ENCODE measurements around the gene OR10AG1. TPM values are rescaled to one million over a fixed set of nuclear protein-coding genes. Genes with fewer than 3 reads are reported as not detected.

The OR10AG1 gene
- total and polyA plus RNA-seq, 2 of the 4 experiments (the other 2 are of a cell fraction), result not detected

- H3K4me1 ChIP-seq (ENCODE audit: control insufficient read depth, insufficient read depth, low read length), result no peaks in the 10 kb centered on the region
- no peak for DNase-seq
- no peak overlapping the region for H2AK5ac ChIP-seq (ENCODE audit: low read depth, low read length)
- no peaks in the 10 kb centered on the region for H3K27me3 ChIP-seq (ENCODE audit: control insufficient read depth, insufficient read depth, low read length)
- H3K9me1 ChIP-seq (ENCODE audit: insufficient read depth, low read length), result no peaks in the 10 kb centered on the region
- peaks cover 3% of the 10 kb centered on the region; the same call in 1 of the 2 replicates for H3K9me3 ChIP-seq (ENCODE audit: control insufficient read depth, insufficient read depth, low read length)
- no peak overlapping the region for H3K23ac ChIP-seq (ENCODE audit: low read depth, low read length)
- ChIA-PET CTCF (no interaction called here), POLR2A (ENCODE audit: unreplicated experiment) (no interaction called here)
- H2AFZ ChIP-seq (replicated peaks; ENCODE audit: low read length, poor library complexity), result no peak overlapping the region
- TF ChIP-seq FOS (IDR thresholded peaks at IDR 0.05; ENCODE audit: low read depth, low read length) (no peak), RCOR1 (IDR thresholded peaks at IDR 0.05; ENCODE audit: insufficient replicate concordance, low read length) (no peak), MAFK (IDR thresholded peaks at IDR 0.05; ENCODE audit: low read depth, low read length) (no peak), CEBPB (IDR thresholded peaks at IDR 0.05; ENCODE audit: low read depth, low read length) (no peak), SMC3 (IDR thresholded peaks at IDR 0.05; ENCODE audit: low read depth, low read length) (no peak), NFE2L2 (IDR thresholded peaks at IDR 0.05; ENCODE audit: low read depth, low read length) (no peak), BHLHE40 (IDR thresholded peaks at IDR 0.05; ENCODE audit: low read depth, low read length) (no peak), ELK1 (IDR thresholded peaks at IDR 0.05; ENCODE audit: borderline replicate concordance, low read depth, low read length) (no peak), POLR2A (IDR thresholded peaks at IDR 0.05; ENCODE audit: low read depth, low read length) (no peak), RAD21 (IDR thresholded peaks at IDR 0.05; ENCODE audit: low read length) (no peak), MXI1 (IDR thresholded peaks at IDR 0.05; ENCODE audit: borderline replicate concordance, low read depth, low read length) (no peak), MAZ (IDR thresholded peaks at IDR 0.05; ENCODE audit: borderline replicate concordance, low read depth, low read length) (no peak), RFX5 (IDR thresholded peaks at IDR 0.05; ENCODE audit: low read depth, low read length) (no peak), CHD1 (IDR thresholded peaks at IDR 0.05; ENCODE audit: low read depth, low read length) (no peak)
- TF ChIP-seq, protein P1, sequence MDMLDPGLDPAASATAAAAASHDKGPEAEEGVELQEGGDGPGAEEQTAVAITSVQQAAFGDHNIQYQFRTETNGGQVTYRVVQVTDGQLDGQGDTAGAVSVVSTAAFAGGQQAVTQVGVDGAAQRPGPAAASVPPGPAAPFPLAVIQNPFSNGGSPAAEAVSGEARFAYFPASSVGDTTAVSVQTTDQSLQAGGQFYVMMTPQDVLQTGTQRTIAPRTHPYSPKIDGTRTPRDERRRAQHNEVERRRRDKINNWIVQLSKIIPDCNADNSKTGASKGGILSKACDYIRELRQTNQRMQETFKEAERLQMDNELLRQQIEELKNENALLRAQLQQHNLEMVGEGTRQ (IDR thresholded peaks at IDR 0.05; ENCODE audit: low read depth, low read length), result no peak
- TF ChIP-seq, protein P2, sequence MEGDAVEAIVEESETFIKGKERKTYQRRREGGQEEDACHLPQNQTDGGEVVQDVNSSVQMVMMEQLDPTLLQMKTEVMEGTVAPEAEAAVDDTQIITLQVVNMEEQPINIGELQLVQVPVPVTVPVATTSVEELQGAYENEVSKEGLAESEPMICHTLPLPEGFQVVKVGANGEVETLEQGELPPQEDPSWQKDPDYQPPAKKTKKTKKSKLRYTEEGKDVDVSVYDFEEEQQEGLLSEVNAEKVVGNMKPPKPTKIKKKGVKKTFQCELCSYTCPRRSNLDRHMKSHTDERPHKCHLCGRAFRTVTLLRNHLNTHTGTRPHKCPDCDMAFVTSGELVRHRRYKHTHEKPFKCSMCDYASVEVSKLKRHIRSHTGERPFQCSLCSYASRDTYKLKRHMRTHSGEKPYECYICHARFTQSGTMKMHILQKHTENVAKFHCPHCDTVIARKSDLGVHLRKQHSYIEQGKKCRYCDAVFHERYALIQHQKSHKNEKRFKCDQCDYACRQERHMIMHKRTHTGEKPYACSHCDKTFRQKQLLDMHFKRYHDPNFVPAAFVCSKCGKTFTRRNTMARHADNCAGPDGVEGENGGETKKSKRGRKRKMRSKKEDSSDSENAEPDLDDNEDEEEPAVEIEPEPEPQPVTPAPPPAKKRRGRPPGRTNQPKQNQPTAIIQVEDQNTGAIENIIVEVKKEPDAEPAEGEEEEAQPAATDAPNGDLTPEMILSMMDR (conservative IDR thresholded peaks at IDR 0.05; ENCODE audit: low read depth, low read length), result no peak
- dilution Hi-C loops (cut with HindIII; ENCODE audit: low sequenced_read_pairs, unreplicated experiment) (no loop called here), intact Hi-C loops (cut with micrococcal nuclease) (no loop called here), in situ Hi-C loops (cut with MboI; ENCODE audit: low sequenced_read_pairs) (no loop called here)
- no peaks in the 10 kb centered on the region for H3K36me3 ChIP-seq (ENCODE audit: control insufficient read depth, insufficient read depth, low read length)
- ATAC-seq (ENCODE audit: low read depth), result no peak
- no TSS peak for BruUV-seq (replicated peaks)
- no peaks in the 10 kb centered on the region for H3K79me1 ChIP-seq (ENCODE audit: low read depth in 1 of 2, low read length in 2 of 2)
- H4K91ac ChIP-seq (ENCODE audit: insufficient read depth, low read depth, low read length), result no peak overlapping the region
- H2BK15ac ChIP-seq (ENCODE audit: low read depth, low read length), result no peak overlapping the region
- no peak overlapping the region for H3K56ac ChIP-seq (ENCODE audit: extremely low read depth, insufficient read depth, low read length)
- no peak overlapping the region for H4K5ac ChIP-seq (ENCODE audit: low read depth, low read length)
- H2BK120ac ChIP-seq (ENCODE audit: low read depth, low read length), result no peak overlapping the region
- H3K9ac ChIP-seq (ENCODE audit: low read depth, low read length), result no peak overlapping the region
- H2AK9ac ChIP-seq (replicated peaks; ENCODE audit: low read depth, low read length, poor library complexity), result no peak overlapping the region
- no peak overlapping the region for H3K4me2 ChIP-seq (ENCODE audit: low read depth, low read length)
- no peak overlapping the region for H3K4me3 ChIP-seq (ENCODE audit: insufficient read depth, low read depth, low read length)
- H3K27ac ChIP-seq (ENCODE audit: insufficient read depth, low read length), result no peak overlapping the region
- no peaks in the 10 kb centered on the region for H4K20me1 ChIP-seq (ENCODE audit: insufficient read depth, low read length)
- no peak overlapping the region for H3K14ac ChIP-seq (replicated peaks; ENCODE audit: low read depth, low read length)
- no peak overlapping the region for H3K18ac ChIP-seq (ENCODE audit: low read depth, low read length)
- H2BK5ac ChIP-seq (ENCODE audit: low read depth, low read length, poor library complexity, severe bottlenecking), result no peak overlapping the region
- H4K8ac ChIP-seq (ENCODE audit: low read depth in 2 of 2, low read length in 2 of 2), result no peak overlapping the region
- no peak overlapping the region for H2BK20ac ChIP-seq (ENCODE audit: low read depth, low read length)
- no peak overlapping the region for H3K4ac ChIP-seq (ENCODE audit: low read depth, low read length)
These were observed 41.0 kb upstream of the OR10AG1 start for GRCh38 chr11:56010716-56011115.

All from IMR-90 (cell line).